Liver (tissue), 9 donors: ENCODE data around the gene GLRX3. TPM values are rescaled to one million over a fixed set of nuclear protein-coding genes. Genes with fewer than 3 reads are reported as not detected.

Experiments used
- DNase-seq: peaks from one replicate; pipeline ENCODE4 v3.0.0-alpha.2; 2017; ENCODE audit warnings: low spot score
- H3K27ac ChIP-seq, 2 donors: one replicate each; pipeline ENCODE4 v1.7.0; 2013; ENCODE audit warnings: inconsistent platforms in 2 of 2, low read length in 2 of 2, control low read depth in 1 of 2, low read depth in 1 of 2, mild to moderate bottlenecking in 1 of 2
- H3K27me3 ChIP-seq, 4 donors: one replicate each; pipeline versions ENCODE4 v1.6.1 to v1.7.0; 2013; ENCODE audit warnings: low read length in 3 of 4, inconsistent platforms in 1 of 4, mild to moderate bottlenecking in 1 of 4, moderate library complexity in 1 of 4; ENCODE audit not compliant: control insufficient read depth in 4 of 4, insufficient read depth in 4 of 4
- H3K36me3 ChIP-seq, 4 donors: one replicate each; pipeline versions ENCODE4 v1.6.1 to v1.7.0; 2013; ENCODE audit warnings: low read length in 3 of 4, mild to moderate bottlenecking in 3 of 4, low read depth in 1 of 4, moderate library complexity in 1 of 4; ENCODE audit not compliant: control insufficient read depth in 4 of 4, insufficient read depth in 3 of 4
- H3K4me1 ChIP-seq, 4 donors: one replicate each; pipeline versions ENCODE4 v1.6.1 to v1.7.0; 2013; ENCODE audit warnings: low read length in 3 of 4, mild to moderate bottlenecking in 3 of 4, moderate library complexity in 1 of 4; ENCODE audit not compliant: control insufficient read depth in 4 of 4, insufficient read depth in 4 of 4
- H3K4me3 ChIP-seq, 3 donors: one replicate each; pipeline versions ENCODE4 v1.6.1 to v1.7.0; 2013; ENCODE audit warnings: low read length in 3 of 3, control low read depth in 1 of 3, low read depth in 1 of 3, mild to moderate bottlenecking in 1 of 3
- H3K9ac ChIP-seq, 2 donors: one replicate each; pipeline ENCODE4 v1.7.0; 2013; ENCODE audit warnings: low read length in 2 of 2, mild to moderate bottlenecking in 2 of 2, moderate library complexity in 2 of 2, control low read depth in 1 of 2, low read depth in 1 of 2
- H3K9me3 ChIP-seq, 4 donors: one replicate each; pipeline versions ENCODE4 v1.6.1 to v1.7.0; 2013; ENCODE audit warnings: low read length in 3 of 4; ENCODE audit not compliant: control insufficient read depth in 4 of 4
- EGR1 ChIP-seq, 2 donors: IDR thresholded peaks; 2 replicates each; pipeline ENCODE4 v1.6.1; 2016 to 2018; ENCODE audit warnings: antibody characterized with exemption in 2 of 2, low read depth in 2 of 2
- FOXA1 ChIP-seq: IDR thresholded peaks from 2 replicates; pipeline ENCODE4 v1.6.1; 2016; ENCODE audit warnings: antibody characterized with exemption
- FOXA2 ChIP-seq: IDR thresholded peaks from 2 replicates; pipeline ENCODE4 v1.6.1; 2016; ENCODE audit warnings: antibody characterized with exemption
- GABPA ChIP-seq, 2 donors: IDR thresholded peaks in 1 of 2; conservative IDR thresholded peaks in 1 of 2; 2 replicates each; pipeline ENCODE4 v1.6.1; 2016; ENCODE audit warnings: antibody characterized with exemption in 2 of 2, mild to moderate bottlenecking in 1 of 2, moderate library complexity in 1 of 2
- HNF4A ChIP-seq, 2 donors: conservative IDR thresholded peaks; 2 replicates each; pipeline ENCODE4 v1.6.1; 2016; ENCODE audit warnings: antibody characterized with exemption in 2 of 2, mild to moderate bottlenecking in 2 of 2
- HNF4G ChIP-seq: IDR thresholded peaks from 2 replicates; pipeline ENCODE4 v1.6.1; 2016; ENCODE audit warnings: antibody characterized with exemption
- JUND ChIP-seq, 2 donors: IDR thresholded peaks; 2 replicates each; pipeline ENCODE4 v1.6.1; 2016; ENCODE audit warnings: antibody characterized with exemption in 2 of 2
- NR2F2 ChIP-seq: IDR thresholded peaks from 2 replicates; pipeline ENCODE4 v1.6.1; 2016; ENCODE audit warnings: antibody characterized with exemption
- RAD21 ChIP-seq, 2 donors: IDR thresholded peaks; 2 replicates each; pipeline ENCODE4 v1.6.1; 2016; ENCODE audit warnings: antibody characterized with exemption in 2 of 2, mild to moderate bottlenecking in 2 of 2
- RXRA ChIP-seq, 2 donors: IDR thresholded peaks; 2 replicates each; pipeline ENCODE4 v1.6.1; 2017 to 2018; ENCODE audit warnings: antibody characterized with exemption in 2 of 2, mild to moderate bottlenecking in 1 of 2
- SP1 ChIP-seq: IDR thresholded peaks from 2 replicates; pipeline ENCODE4 v1.6.1; 2018; ENCODE audit warnings: antibody characterized with exemption, mild to moderate bottlenecking
- TAF1 ChIP-seq: conservative IDR thresholded peaks from 2 replicates; pipeline ENCODE4 v1.6.1; 2016; ENCODE audit warnings: antibody characterized with exemption, mild to moderate bottlenecking
- YY1 ChIP-seq: IDR thresholded peaks from 2 replicates; pipeline ENCODE4 v1.6.1; 2016; ENCODE audit warnings: antibody characterized with exemption, mild to moderate bottlenecking
- WGBS: extraction: QIAGEN DNeasy Blood & Tissue Kit; methylation state at CpG from one replicate; pipeline ENCODE4 v1.1.7; 2013; 5-methylcytosine and 5-hydroxymethylcytosine counted together
- polyA plus RNA-seq, 2 donors: library from polyadenylated mRNA; stranded (reverse) in 1 of 2; unstranded in 1 of 2; fragments of 200-250 nt in 1 of 2; fragments of >200 nt in 1 of 2; fragmentation: Nextera tagmentation in 1 of 2; extraction: Ambion mirVana in 1 of 2; gene quantifications; one replicate each; pipeline versions ENCODE4 v1.2.1 to v1.2.3, GENCODE V29; 2013 to 2015
- total RNA-seq, 2 donors: library from RNA; depleted of rRNA; stranded (reverse); fragments of >200 nt; gene quantifications; one replicate each; pipeline ENCODE4 v1.2.3, GENCODE V29; 2014
- TF ChIP-seq, protein P1 (sequence below): IDR thresholded peaks from 2 replicates; pipeline ENCODE4 v1.6.1; 2016; ENCODE audit warnings: antibody characterized with exemption
- TF ChIP-seq, protein P2 (sequence below): IDR thresholded peaks from 2 replicates; pipeline ENCODE4 v1.6.1; 2016; ENCODE audit warnings: antibody characterized with exemption
- TF ChIP-seq, protein P3 (sequence below): IDR thresholded peaks from 2 replicates; pipeline ENCODE4 v1.6.1; 2016; ENCODE audit warnings: antibody characterized with exemption, mild to moderate bottlenecking
- TF ChIP-seq, protein P4 (sequence below): IDR thresholded peaks from 2 replicates; pipeline ENCODE4 v1.6.1; 2016; ENCODE audit warnings: antibody characterized with exemption
- TF ChIP-seq, protein P5 (sequence below): fragments of 150-350 bp; IDR thresholded peaks from 2 replicates; pipeline ENCODE4 v1.5.1; 2017; ENCODE audit warnings: improper control_type of control experiment, low read depth, low read length; ENCODE audit not compliant: missing input control
- donor health status: healthy.
- donor health status: healthy.
- donor health status: healthy.
- donor health status: healthy.
- donor health status: healthy.

The GLRX3 gene
- total and polyA plus RNA-seq, 4 donors, result 24.0 to 34.0 (median 28.5) TPM

DNA sequence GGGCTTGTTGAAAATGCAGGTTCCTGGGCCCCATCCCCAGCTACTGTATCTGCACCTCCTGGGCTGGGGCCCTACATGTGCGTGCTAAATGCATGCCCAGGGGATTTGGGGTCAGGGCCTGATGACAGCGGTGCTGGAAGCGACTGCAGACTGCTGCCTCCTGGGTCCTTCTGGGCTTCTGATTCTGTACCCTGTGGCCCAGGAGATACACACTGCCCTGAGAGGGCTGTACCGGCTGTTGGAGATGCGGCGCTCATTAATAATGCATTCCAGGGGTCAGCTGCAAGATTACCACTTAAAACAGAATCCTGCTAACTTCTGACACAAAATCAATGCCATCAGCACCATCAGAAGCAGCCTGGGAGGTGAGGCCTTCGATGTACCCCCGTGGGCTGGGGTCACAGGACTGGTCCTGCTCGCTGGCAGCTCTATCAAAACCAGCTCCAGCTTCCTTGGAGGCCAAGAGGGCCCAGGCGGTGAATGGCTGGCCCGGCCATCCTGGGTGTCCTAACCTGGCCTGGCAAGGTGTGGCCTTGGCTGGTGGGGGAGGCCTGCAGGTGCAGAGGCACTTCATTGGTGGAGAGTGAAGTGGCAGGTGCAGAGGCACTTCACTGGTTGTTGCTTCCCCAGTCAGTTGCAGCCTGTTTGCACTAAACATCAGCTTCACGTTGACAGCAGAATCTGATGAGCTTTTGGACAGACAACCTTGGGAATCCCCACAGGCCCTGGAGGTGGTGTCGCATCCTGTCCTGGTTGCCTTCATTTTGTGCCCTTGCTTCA lies 79.2 kb downstream of the GLRX3 start:
- TF ChIP-seq, protein P1, sequence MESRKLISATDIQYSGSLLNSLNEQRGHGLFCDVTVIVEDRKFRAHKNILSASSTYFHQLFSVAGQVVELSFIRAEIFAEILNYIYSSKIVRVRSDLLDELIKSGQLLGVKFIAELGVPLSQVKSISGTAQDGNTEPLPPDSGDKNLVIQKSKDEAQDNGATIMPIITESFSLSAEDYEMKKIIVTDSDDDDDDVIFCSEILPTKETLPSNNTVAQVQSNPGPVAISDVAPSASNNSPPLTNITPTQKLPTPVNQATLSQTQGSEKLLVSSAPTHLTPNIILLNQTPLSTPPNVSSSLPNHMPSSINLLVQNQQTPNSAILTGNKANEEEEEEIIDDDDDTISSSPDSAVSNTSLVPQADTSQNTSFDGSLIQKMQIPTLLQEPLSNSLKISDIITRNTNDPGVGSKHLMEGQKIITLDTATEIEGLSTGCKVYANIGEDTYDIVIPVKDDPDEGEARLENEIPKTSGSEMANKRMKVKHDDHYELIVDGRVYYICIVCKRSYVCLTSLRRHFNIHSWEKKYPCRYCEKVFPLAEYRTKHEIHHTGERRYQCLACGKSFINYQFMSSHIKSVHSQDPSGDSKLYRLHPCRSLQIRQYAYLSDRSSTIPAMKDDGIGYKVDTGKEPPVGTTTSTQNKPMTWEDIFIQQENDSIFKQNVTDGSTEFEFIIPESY, result no peak
- no peak for TF ChIP-seq RAD21 (IDR thresholded peaks at IDR 0.05)
- no peak for TF ChIP-seq HNF4G
- TF ChIP-seq SP1, result no peak
- no peak for TF ChIP-seq NR2F2
- no peak for TF ChIP-seq HNF4A (conservative IDR thresholded peaks at IDR 0.05)
- no peak for TF ChIP-seq JUND (IDR thresholded peaks at IDR 0.05)
- TF ChIP-seq, protein P2, sequence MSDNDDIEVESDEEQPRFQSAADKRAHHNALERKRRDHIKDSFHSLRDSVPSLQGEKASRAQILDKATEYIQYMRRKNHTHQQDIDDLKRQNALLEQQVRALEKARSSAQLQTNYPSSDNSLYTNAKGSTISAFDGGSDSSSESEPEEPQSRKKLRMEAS, result no peak
- no peaks in the 10 kb centered on the region for H3K4me1 ChIP-seq
- 80% methylated on average over 13 of the region's 13 CpGs for WGBS
- H3K9me3 ChIP-seq, result no peaks in the 10 kb centered on the region
- no peaks in the 10 kb centered on the region for H3K36me3 ChIP-seq
- H3K27ac ChIP-seq, result no peak overlapping the region
- H3K27me3 ChIP-seq, result no peaks in the 10 kb centered on the region
- no peak for DNase-seq
- H3K4me3 ChIP-seq, result no peak overlapping the region
- no peak overlapping the region for H3K9ac ChIP-seq

DNA sequence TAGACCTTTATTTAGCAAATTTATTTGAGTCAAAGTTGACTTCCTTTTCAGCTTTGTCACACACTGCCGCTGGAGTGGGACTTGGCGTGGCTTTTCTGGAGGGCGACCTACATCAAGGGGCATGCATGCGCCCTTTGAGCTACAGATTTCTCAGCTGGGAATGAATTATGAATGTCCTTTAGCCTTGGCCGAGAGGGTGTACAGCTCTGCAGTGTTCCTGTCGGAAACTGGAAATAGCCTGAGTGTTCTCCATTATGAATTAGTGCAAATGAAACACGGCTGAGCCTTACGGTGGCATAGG lies 79.7 kb downstream of the GLRX3 start:
- H3K4me1 ChIP-seq, result no peaks in the 10 kb centered on the region
- H3K27ac ChIP-seq, result no peak overlapping the region
- DNase-seq, result no peak
- no peak for TF ChIP-seq EGR1 (IDR thresholded peaks at IDR 0.05; ENCODE audit: low read depth in 2 of 2)
- TF ChIP-seq RAD21 (IDR thresholded peaks at IDR 0.05), result no peak
- TF ChIP-seq, protein P3, sequence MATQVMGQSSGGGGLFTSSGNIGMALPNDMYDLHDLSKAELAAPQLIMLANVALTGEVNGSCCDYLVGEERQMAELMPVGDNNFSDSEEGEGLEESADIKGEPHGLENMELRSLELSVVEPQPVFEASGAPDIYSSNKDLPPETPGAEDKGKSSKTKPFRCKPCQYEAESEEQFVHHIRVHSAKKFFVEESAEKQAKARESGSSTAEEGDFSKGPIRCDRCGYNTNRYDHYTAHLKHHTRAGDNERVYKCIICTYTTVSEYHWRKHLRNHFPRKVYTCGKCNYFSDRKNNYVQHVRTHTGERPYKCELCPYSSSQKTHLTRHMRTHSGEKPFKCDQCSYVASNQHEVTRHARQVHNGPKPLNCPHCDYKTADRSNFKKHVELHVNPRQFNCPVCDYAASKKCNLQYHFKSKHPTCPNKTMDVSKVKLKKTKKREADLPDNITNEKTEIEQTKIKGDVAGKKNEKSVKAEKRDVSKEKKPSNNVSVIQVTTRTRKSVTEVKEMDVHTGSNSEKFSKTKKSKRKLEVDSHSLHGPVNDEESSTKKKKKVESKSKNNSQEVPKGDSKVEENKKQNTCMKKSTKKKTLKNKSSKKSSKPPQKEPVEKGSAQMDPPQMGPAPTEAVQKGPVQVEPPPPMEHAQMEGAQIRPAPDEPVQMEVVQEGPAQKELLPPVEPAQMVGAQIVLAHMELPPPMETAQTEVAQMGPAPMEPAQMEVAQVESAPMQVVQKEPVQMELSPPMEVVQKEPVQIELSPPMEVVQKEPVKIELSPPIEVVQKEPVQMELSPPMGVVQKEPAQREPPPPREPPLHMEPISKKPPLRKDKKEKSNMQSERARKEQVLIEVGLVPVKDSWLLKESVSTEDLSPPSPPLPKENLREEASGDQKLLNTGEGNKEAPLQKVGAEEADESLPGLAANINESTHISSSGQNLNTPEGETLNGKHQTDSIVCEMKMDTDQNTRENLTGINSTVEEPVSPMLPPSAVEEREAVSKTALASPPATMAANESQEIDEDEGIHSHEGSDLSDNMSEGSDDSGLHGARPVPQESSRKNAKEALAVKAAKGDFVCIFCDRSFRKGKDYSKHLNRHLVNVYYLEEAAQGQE, result no peak
- TF ChIP-seq GABPA (IDR thresholded peaks at IDR 0.05 in 1 of 2, conservative IDR thresholded peaks at IDR 0.05 in 1 of 2), result no peak
- TF ChIP-seq SP1, result no peak
- TF ChIP-seq HNF4A (conservative IDR thresholded peaks at IDR 0.05), result no peak
- TF ChIP-seq, protein P1, result no peak
- no peak for TF ChIP-seq FOXA1
- TF ChIP-seq YY1, result no peak
- TF ChIP-seq JUND (IDR thresholded peaks at IDR 0.05), result no peak
- no peak for TF ChIP-seq FOXA2
- TF ChIP-seq, protein P4, sequence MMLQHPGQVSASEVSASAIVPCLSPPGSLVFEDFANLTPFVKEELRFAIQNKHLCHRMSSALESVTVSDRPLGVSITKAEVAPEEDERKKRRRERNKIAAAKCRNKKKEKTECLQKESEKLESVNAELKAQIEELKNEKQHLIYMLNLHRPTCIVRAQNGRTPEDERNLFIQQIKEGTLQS, result no peak
- TF ChIP-seq TAF1, result no peak
- TF ChIP-seq RXRA (IDR thresholded peaks at IDR 0.05), result no peak
- TF ChIP-seq HNF4G, result no peak
- TF ChIP-seq, protein P5, sequence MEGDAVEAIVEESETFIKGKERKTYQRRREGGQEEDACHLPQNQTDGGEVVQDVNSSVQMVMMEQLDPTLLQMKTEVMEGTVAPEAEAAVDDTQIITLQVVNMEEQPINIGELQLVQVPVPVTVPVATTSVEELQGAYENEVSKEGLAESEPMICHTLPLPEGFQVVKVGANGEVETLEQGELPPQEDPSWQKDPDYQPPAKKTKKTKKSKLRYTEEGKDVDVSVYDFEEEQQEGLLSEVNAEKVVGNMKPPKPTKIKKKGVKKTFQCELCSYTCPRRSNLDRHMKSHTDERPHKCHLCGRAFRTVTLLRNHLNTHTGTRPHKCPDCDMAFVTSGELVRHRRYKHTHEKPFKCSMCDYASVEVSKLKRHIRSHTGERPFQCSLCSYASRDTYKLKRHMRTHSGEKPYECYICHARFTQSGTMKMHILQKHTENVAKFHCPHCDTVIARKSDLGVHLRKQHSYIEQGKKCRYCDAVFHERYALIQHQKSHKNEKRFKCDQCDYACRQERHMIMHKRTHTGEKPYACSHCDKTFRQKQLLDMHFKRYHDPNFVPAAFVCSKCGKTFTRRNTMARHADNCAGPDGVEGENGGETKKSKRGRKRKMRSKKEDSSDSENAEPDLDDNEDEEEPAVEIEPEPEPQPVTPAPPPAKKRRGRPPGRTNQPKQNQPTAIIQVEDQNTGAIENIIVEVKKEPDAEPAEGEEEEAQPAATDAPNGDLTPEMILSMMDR, result no peak
- TF ChIP-seq NR2F2, result no peak
- TF ChIP-seq, protein P2, result no peak
- no peak overlapping the region for H3K4me3 ChIP-seq
- H3K9ac ChIP-seq, result no peak overlapping the region
- WGBS, result 85% methylated on average over 8 of the region's 8 CpGs
- H3K27me3 ChIP-seq, result no peaks in the 10 kb centered on the region
- H3K36me3 ChIP-seq, result no peaks in the 10 kb centered on the region
- H3K9me3 ChIP-seq, result no peaks in the 10 kb centered on the region
